HG03378 (cell line): ENCODE data around the gene PSD2.

Experiments used
- ATAC-seq: cut with Tn5 transposase; IDR thresholded peaks from one replicate; pipeline ENCODE4 v1.9.1; 2021; ENCODE audit warnings: mild to moderate bottlenecking, moderate library complexity; ENCODE audit not compliant: unreplicated experiment

PSD2 gene

DNA sequence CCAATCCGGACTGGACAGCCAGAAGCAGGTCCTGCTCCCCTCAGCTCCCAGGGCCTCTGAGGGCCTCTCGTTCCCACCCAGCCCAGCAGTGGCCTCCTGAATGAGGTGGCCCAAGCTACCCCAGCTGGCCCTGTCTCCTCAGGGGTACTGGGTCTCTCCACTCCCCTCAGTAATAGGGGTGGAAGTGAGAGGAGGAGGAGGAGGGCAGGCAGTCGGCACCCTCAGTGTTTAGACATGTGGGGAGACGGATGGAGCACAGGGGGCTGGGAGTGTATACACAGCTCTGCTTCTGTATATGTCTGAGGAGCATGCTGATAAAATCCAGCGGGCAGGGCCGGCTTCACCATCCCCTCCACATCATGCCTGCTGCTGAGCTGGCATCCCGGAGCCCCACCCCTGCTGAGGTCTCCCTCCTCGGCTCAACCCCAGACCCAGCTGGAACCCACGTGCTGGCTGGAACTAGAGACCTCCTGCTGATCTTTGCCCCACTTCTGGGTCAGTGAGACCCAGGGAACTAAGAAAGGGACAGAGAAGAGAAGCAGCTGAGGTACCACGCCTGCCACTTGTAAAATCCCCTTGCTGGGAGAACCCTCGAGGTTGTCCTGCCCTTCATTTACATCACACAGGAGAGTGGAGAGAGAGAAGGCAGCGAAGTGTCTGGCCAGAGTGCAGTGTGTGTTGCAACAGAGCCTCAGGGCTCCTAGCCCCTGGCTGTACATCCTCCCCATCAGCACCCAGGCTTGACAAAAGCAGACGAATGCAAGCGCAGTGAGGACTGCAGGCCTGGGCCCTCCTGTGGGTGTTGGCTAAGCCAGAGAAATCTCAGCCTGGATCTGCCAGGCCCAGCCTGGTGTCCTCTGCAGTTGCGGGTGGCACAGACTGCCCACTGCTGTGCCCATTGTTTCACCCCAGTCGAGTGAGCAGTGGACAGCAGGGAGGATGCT lies 77.5 kb downstream of the PSD2 start:
- no peak for ATAC-seq

DNA sequence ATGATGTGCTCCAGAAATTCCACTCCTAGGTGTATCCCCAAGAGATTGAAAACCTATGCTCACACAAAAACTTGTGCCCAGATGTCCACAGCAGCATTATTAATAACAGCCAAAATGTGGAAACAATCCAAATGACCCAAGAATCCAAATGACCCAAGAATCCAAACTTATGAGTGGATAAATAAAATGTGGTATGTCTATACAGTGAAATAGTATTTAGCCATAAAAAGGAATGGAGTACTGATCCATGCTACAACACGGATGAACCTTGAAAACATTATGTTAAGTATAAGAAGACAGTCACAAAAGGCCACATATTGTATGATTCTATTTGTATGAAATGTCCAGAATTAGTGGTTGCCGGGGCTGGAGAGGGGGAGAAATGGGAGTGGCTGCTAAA lies 80.3 kb downstream of the PSD2 start:
- ATAC-seq: no peak

GRCh38 chr5:139877129-139877597 lies 81.6 kb downstream of the PSD2 start:
- ATAC-seq: no peak

- ATAC-seq: no peak
Observed at GRCh38 chr5:139878093-139878492, 82.5 kb downstream of the PSD2 start.

GRCh38 chr5:139880416-139881142 lies 85.0 kb downstream of the PSD2 start:
- ATAC-seq: no peak

DNA sequence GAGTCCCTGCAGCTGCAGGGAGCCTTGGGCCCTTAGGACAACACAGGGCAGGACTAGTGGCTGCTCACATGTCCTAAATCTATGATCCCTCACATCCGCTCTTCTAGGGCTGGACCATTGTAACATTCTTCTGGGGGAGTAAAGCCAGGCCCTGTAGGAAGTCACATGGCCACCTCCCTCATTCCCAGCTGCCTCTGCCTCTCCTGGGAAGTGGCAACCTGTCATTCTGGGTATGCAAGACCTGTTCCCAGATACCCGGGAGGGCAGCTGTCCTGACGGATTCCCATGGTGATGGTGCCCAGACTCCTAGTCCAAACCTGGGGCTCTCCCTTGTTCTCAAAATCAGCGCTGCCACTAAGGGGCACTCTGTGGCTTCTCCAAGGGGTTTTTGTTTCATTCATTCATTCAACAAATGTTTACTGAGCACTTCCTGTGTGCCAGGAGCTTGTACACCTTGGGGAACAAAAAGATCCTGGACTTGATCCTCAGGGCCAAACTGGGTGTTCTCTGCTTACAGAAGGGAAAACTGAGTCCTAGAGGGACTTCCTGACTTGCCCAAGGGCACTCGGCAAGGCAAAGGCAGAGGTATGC lies 85.6 kb downstream of the PSD2 start:
- ATAC-seq: no peak

GRCh38 chr5:139882316-139882715 lies 86.7 kb downstream of the PSD2 start:
- ATAC-seq: no peak

DNA sequence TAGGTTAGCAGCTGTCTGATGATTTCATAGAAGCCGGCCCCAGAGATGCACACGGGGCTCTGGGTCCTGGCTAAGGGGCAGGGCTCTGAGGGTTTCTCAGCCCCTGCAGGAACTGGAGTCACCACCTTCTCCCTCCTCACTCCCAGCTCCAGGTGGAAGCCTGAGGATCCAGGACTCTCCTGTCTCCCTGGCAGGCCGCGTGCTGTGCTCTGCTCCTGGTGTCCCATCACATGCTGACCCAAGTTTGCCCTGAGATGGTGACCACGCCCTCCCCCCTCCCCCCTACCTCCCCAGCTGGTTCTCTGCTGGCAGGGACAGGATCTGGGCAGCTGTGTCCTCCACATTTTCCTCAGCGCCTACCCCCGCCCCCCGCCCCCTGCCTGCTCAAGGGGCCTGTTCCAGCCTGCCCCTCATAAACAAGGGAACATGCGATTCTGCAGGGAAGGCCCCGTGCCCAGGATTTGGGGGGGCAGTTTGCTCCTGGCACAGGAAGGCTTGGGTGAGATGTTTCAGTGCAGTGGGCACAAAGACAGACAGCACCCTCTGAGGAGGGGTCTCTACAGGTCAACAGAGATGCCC lies 87.4 kb downstream of the PSD2 start:
- ATAC-seq: no peak

GRCh38 chr5:139884144-139884543 lies 88.5 kb downstream of the PSD2 start:
- ATAC-seq: no peak

DNA sequence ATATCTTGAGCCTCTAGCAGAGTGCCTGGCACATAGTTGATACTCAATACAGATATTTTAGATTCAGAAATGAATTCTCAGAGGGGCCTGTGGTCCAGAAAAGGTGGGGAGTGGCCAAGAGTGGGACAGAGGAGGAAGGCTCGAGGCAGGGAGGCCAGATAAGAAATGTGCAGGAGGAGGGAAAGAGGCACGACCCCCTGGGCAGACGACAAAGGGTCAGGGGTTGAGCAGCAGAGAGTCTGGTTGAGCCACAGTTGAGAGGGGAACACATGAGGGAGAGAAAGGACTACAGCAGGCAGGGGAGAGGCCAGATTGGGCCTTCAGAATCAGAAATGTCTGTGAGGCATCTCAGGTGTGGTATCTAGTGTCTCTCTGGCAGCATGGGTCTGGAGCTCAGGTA lies 89.1 kb downstream of the PSD2 start:
- ATAC-seq: no peak

DNA sequence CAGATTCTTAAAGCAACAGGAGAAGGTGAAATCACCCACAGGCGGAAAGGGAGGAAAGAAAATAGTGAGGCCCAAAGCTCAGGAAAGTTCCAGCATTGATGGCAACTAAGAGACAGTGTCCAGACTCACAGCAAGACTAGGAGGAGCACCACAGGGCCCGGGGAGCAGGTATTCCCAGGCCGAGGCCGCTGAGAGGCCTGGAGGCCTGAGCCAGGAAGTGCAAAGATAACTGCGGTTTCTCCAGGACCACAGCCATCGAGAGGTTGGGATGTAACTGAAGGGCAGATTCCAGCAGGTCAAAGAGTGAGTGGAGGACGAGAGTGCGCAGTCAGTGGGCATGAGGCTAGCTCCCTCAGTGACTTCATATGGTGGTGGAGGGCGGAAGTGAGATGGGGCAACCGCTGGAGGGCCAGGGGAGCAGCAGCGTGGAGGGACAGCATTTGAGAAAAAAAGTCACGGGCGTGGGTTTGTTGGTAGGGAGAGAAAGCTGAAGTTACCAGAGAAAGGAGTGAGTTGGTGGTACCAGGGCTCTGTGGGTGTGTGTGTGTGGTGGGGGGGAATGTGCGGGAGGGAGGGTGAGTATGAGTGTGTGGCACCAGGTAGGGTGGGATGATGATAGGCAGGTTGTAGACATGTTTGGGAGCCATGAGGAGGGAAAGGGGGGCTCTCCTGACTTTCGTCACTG lies 89.7 kb downstream of the PSD2 start:
- ATAC-seq: no peak

GRCh38 chr5:139885857-139886208 lies 90.2 kb downstream of the PSD2 start:
- ATAC-seq: no peak

GRCh38 chr5:139886213-139886612 lies 90.6 kb downstream of the PSD2 start:
- ATAC-seq: no peak

DNA sequence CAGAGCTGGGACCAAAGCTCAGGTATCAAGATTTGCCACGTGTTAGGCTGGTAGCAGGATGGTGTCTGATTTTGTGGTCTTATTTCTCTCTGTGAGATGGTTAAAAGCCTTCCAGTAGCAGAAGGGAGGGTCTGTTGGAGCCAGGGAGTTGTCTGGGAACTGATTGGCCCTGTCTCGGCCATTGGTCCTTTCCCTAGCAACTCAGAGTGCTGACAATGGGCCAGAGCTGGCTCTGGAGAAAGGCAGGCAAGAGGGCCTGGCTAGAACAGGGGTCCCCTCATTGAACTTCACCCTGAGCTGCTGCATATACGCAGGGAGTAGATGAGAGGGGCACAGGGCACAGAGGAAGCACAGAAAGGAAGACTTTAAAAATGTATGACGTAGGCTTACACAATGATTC lies 92.8 kb downstream of the PSD2 start:
- ATAC-seq: no peak

GRCh38 chr5:139889410-139889809 lies 93.8 kb downstream of the PSD2 start:
- ATAC-seq: no peak

DNA sequence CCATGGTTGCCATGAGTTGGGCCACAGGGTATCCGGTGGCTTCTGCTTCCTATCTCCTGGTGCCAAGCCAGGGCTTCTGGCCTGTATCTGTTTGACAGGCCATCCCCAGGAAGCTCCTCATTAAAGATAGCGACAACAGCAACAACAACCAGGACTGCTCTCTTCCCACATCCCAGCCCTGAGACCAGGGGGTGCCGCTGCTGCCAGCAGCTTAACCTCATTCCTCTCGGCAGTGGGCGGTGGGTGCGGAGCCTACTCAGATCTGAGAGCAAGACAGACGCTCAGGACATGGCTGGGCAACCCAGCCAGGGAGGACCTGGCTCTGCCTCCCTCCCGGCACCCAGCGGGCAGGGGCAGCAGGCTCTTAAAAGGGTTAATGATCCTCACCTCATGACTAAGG lies 98.3 kb downstream of the PSD2 start:
- no peak for ATAC-seq
